Smooth muscle cell (in vitro differentiated cells): ENCODE results near the gene CYP2W1. TPM values are rescaled to one million over a fixed set of nuclear protein-coding genes. Genes with fewer than 3 reads are reported as not detected.

Source experiments
- DNase-seq: peaks from one replicate; lab custom pipeline; 2025; ENCODE audit not compliant: unreplicated experiment; lab: John Stamatoyannopoulos, UW
- H2AFZ ChIP-seq: fragments of 200-600 bp; sonication (generic); 2 replicates; pipeline ENCODE4 v1.6.0; 2016; ENCODE audit warnings: antibody characterized with exemption, low read depth, mild to moderate bottlenecking
- H3F3A ChIP-seq: fragments of 200-600 bp; sonication (generic); 2 replicates; pipeline ENCODE4 v1.6.0; 2017; ENCODE audit warnings: antibody characterized with exemption, low read depth
- H3K27ac ChIP-seq: fragments of 200-600 bp; sonication (generic); 2 replicates; pipeline ENCODE4 v1.5.1; 2016; ENCODE audit warnings: low read depth, mild to moderate bottlenecking
- H3K27me3 ChIP-seq: fragments of 200-600 bp; sonication (generic); 2 replicates; pipeline ENCODE4 v1.6.1; 2016; ENCODE audit warnings: low read depth, mild to moderate bottlenecking
- H3K36me3 ChIP-seq: fragments of 200-600 bp; sonication (generic); 2 replicates; pipeline ENCODE4 v1.5.1; 2016; ENCODE audit warnings: low read depth
- H3K4me1 ChIP-seq: fragments of 200-600 bp; sonication (generic); 2 replicates; pipeline ENCODE4 v1.5.1; 2016; ENCODE audit warnings: low read depth
- H3K4me2 ChIP-seq: fragments of 200-600 bp; sonication (generic); 2 replicates; pipeline ENCODE4 v1.6.0; 2016; ENCODE audit warnings: mild to moderate bottlenecking
- H3K4me3 ChIP-seq: fragments of 200-600 bp; sonication (generic); 2 replicates; pipeline ENCODE4 v1.5.1; 2016; ENCODE audit warnings: mild to moderate bottlenecking
- H3K79me2 ChIP-seq: fragments of 200-600 bp; sonication (generic); 2 replicates; pipeline ENCODE4 v1.6.0; 2016; ENCODE audit warnings: low read depth, mild to moderate bottlenecking
- H3K9ac ChIP-seq: fragments of 200-600 bp; sonication (generic); 2 replicates; pipeline ENCODE4 v1.6.0; 2016; ENCODE audit warnings: low read depth
- H3K9me3 ChIP-seq: fragments of 200-600 bp; sonication (generic); replicated peaks from 2 replicates; pipeline ENCODE4 v1.5.1; 2016; ENCODE audit warnings: low read depth
- H4K20me1 ChIP-seq: fragments of 200-600 bp; sonication (generic); 2 replicates; pipeline ENCODE4 v1.6.0; 2016; ENCODE audit warnings: low read depth
- CTCF ChIP-seq: fragments of 200-600 bp; sonication (generic); IDR thresholded peaks from 2 replicates; pipeline ENCODE4 v1.5.1; 2017; ENCODE audit warnings: borderline replicate concordance, mild to moderate bottlenecking, antibody characterized with exemption; ENCODE audit not compliant: insufficient read depth, poor library complexity, severe bottlenecking
- WGBS: methylation state at CpG from one replicate; pipeline ENCODE4 v1.1.7; 2016; ENCODE audit warnings: low lambda C conversion rate; 5-methylcytosine and 5-hydroxymethylcytosine counted together
- polyA plus RNA-seq: library from polyadenylated mRNA; unstranded; fragments of >200 nt; fragmentation: Nextera tagmentation; extraction: Ambion mirVana; gene quantifications from 2 replicates; pipeline ENCODE4 v1.2.1, GENCODE V29; 2016
- total RNA-seq: library from RNA; depleted of rRNA; stranded (reverse); fragments of >200 nt; gene quantifications from 2 replicates; pipeline ENCODE4 v1.2.3, GENCODE V29; 2014

The CYP2W1 gene
- total and polyA plus RNA-seq, 2 experiments from 2014 or later = not detected

GRCh38 chr7:982511-983003, 424 bp upstream of the CYP2W1 start:
- no peak overlapping the region for H3K9ac ChIP-seq
- no peaks in the 10 kb centered on the region for H3F3A ChIP-seq
- no peak overlapping the region for H2AFZ ChIP-seq
- H3K79me2 ChIP-seq = no peaks in the 10 kb centered on the region
- no peak overlapping the region for H3K4me3 ChIP-seq
- no peaks in the 10 kb centered on the region for H3K27me3 ChIP-seq
- no peak overlapping the region for H3K4me2 ChIP-seq
- 77% methylated on average over 10 of the region's 10 CpGs for WGBS
- no peaks in the 10 kb centered on the region for H3K9me3 ChIP-seq
- DNase-seq = no peak
- H3K27ac ChIP-seq = no peak overlapping the region
- TF ChIP-seq CTCF = no peak
- H3K4me1 ChIP-seq = no peaks in the 10 kb centered on the region
- no peaks in the 10 kb centered on the region for H3K36me3 ChIP-seq
- no peaks in the 10 kb centered on the region for H4K20me1 ChIP-seq

- H3K9ac ChIP-seq = no peak overlapping the region
- no peaks in the 10 kb centered on the region for H3F3A ChIP-seq
- no peaks in the 10 kb centered on the region for H4K20me1 ChIP-seq
- H3K79me2 ChIP-seq = no peaks in the 10 kb centered on the region
- no peaks in the 10 kb centered on the region for H3K9me3 ChIP-seq
- H3K27ac ChIP-seq = no peak overlapping the region
- H3K4me1 ChIP-seq = peaks cover 4% of the 10 kb centered on the region
- H3K4me2 ChIP-seq = no peak overlapping the region
- no peak for DNase-seq
- no peak for TF ChIP-seq CTCF
- no peaks in the 10 kb centered on the region for H3K36me3 ChIP-seq
- WGBS = 94% methylated on average over 17 of the region's 20 CpGs
- no peaks in the 10 kb centered on the region for H3K27me3 ChIP-seq
- no peak overlapping the region for H2AFZ ChIP-seq
- no peak overlapping the region for H3K4me3 ChIP-seq
These were observed 663 bp downstream of the CYP2W1 start for GRCh38 chr7:983616-984071.

- Histone ChIP-seq H4K20me1 (no peaks in the 10 kb centered on the region), H3K79me2 (no peaks in the 10 kb centered on the region), H3K9ac (no peak overlapping the region)
These were observed 1.6 kb downstream of the CYP2W1 start for GRCh38 chr7:984361-985126.

More at GRCh38 chr7:984361-985126, 1.6 kb downstream of the CYP2W1 start:
- H2AFZ ChIP-seq = no peak overlapping the region
- no peak for DNase-seq
- no peaks in the 10 kb centered on the region for H3K27me3 ChIP-seq
- H3K36me3 ChIP-seq = no peaks in the 10 kb centered on the region
- no peak overlapping the region for H3K27ac ChIP-seq
- H3K4me2 ChIP-seq = no peak overlapping the region
- H3F3A ChIP-seq = no peaks in the 10 kb centered on the region
- no peaks in the 10 kb centered on the region for H3K9me3 ChIP-seq
- no peak for TF ChIP-seq CTCF
- H3K4me1 ChIP-seq = peaks cover 4% of the 10 kb centered on the region
- 96% methylated on average over 33 of the region's 39 CpGs for WGBS
- H3K4me3 ChIP-seq = no peak overlapping the region
